Keratinocyte (primary cell): ENCODE data around the gene EBLN2.

Source experiments
- CTCF ChIP-seq, 3 experiments: IDR thresholded peaks in 1 of 3; conservative IDR thresholded peaks in 1 of 3; optimal IDR thresholded peaks in 1 of 3; 2 replicates in 2 of 3; 3 replicates in 1 of 3; pipeline versions ENCODE3 to v1.5.1; 2011; ENCODE audit warnings: low read length in 3 of 3, mild to moderate bottlenecking in 3 of 3, moderate library complexity in 2 of 3, control low read depth in 1 of 3, inconsistent platforms in 1 of 3; ENCODE audit not compliant: insufficient read depth in 2 of 3; ENCODE audit errors: extremely low read depth in 1 of 3
- EZH2 ChIP-seq: IDR thresholded peaks from one replicate; pipeline ENCODE4 v1.6.1; 2012; ENCODE audit warnings: inconsistent platforms, mild to moderate bottlenecking, low read length, moderate library complexity

DNA sequence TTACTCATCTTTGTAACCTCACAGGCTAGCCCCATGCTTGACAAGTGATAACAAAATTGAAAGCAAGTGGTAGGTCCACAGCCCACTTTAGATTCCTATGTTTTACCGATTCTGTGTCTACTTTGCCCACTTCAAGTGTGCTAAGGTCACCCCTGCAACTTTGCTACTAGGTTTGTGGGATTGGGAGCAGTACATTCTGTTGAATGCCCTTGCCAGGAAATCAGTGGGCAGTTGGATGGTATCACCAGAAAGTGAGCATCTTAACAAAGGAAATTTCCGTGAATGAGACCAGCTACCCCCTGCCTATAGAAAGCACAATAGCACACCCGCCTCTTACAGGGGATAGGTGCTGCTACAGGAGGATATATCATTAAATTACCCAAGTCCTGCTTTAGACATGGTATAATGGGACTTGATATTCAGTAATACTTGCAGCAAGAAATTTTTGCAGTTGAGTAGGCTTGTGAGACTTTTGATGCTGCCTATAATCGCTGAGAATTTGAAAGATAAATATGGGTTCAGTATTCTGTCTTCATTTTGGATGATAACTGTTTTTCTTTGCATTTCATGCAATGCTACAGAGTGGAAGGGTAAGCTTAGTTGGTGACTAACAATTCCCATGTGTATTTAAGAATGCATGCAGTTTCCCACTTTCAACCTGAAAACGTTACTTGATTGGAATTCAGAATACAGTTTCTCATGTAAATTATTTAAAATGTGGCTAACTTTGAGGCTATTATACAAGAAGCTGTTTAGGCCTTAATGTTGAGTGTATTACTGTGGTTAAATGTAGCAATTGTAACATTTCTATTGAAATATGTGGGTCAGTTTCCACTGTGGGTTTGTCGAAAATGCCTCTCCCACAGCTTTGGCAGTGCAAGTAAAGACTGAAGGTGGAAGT, 9.5 kb downstream of the EBLN2 start:
- TF ChIP-seq CTCF (optimal IDR thresholded peaks at IDR 0.05 in 1 of 3, IDR thresholded peaks at IDR 0.05 in 1 of 3, conservative IDR thresholded peaks at IDR 0.05 in 1 of 3; ENCODE audit: extremely low read depth in 1 of 3, insufficient read depth in 2 of 3, low read length in 3 of 3) = no peak
- TF ChIP-seq EZH2 = no peak
